GM19395 (cell line): ENCODE measurements around the gene SPATA33.
"Not testable (repeated sequence)": the region's sequence is repeated elsewhere in the genome, so short reads cannot be mapped to it uniquely, and the experiment has no call there.

Experiments used
- ATAC-seq: cut with Tn5 transposase; IDR thresholded peaks from one replicate; pipeline ENCODE4 v1.9.1; 2021; ENCODE audit warnings: mild to moderate bottlenecking, moderate library complexity; ENCODE audit not compliant: unreplicated experiment

Gene SPATA33

GRCh38 chr16:89658221-89658879, 714 bp downstream of the SPATA33 start:
- ATAC-seq, result no peak

- no peak for ATAC-seq
These were observed 2.5 kb downstream of the SPATA33 start for GRCh38 chr16:89660146-89660545.

GRCh38 chr16:89661215-89661614, 3.6 kb downstream of the SPATA33 start:
- ATAC-seq, result no peak

- not testable (repeated sequence) for ATAC-seq
These were observed 6.6 kb downstream of the SPATA33 start for GRCh38 chr16:89664238-89664637.

DNA sequence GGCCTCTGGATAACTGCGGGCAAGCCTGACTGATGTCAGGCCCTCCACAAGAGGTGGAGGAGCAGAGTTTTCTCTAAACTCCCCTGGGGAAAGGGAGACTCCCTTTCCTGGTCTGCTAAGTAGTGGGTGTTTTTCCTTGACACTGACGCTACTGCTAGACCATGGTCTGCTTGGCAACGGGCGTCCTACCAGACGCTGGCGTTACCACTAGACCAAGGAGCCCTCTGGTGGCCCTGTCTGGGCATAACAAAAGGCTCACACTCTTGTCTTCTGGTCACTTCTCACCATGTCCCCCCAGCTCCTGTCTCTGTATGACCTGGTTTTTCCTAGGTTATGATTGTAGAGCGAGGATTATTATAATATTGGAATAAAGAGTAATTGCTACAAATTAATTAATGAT, 9.4 kb downstream of the SPATA33 start:
- not testable (repeated sequence) for ATAC-seq

DNA sequence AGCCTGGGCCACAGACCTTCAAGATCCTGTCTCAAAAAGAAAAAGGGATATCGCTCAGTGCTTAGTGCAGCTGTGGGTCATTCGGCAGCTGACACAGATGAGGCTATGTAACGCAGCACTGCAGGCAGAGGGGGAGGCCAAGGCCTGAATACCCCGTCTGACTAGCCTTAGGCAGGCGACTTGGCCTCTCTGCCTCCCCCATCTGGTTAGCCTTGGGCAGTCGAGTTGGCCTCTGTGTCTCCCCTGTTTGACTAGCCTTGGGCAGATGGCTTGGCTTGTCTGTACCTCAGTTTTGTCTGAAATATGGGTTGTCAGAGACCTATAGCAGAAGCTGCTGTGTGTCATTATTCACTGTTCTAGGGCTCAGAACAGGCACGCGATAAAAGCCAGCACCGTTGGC, 10.0 kb downstream of the SPATA33 start:
- ATAC-seq, result no peak

GRCh38 chr16:89668790-89669158, 11.1 kb downstream of the SPATA33 start:
- ATAC-seq, result no peak

GRCh38 chr16:89669755-89670154, 12.1 kb downstream of the SPATA33 start:
- no peak for ATAC-seq

DNA sequence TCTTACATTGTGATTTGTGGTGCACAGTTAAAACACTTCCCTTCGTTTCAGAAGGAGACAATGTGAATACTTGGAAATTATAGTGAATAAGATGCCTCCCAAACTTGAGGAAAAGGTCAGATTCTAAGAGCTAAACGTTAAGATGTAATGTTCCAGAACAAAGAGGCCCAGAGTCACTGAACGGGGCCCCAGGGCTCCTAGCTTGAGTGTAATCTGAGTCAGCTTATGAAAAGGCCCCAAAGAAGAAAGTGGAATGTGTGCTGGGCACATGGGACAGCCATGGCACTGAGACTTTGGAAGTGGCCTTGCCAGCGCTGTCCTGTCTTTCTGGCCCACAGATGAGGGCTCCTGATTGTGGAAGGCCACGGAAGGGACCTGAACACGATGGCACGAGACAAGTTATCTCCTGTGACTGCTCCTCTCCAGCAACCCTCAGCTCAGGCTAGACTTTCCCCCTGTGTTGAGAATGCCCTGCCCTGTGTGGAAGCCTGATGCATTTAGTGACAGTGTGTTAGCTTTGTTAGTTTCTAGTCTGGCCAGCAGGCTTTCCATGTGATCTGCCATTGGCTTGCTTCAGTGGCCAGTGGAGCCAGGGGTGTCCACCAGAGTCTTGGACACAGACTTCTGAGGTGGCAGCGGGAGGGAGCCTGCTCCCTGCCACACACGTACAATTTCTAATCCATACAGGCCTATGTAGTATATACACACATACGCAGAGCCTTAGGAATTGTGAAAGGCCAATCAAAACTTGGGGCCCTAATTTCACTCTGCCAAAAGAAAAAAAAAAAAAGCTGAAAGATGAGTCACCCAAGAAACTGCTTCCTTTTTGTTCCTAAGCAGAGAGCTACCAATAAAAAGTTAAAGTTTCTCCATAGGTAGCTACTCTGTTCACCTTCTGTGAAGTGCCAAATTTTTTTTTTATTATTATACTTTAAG, 13.1 kb downstream of the SPATA33 start:
- ATAC-seq, result no peak

DNA sequence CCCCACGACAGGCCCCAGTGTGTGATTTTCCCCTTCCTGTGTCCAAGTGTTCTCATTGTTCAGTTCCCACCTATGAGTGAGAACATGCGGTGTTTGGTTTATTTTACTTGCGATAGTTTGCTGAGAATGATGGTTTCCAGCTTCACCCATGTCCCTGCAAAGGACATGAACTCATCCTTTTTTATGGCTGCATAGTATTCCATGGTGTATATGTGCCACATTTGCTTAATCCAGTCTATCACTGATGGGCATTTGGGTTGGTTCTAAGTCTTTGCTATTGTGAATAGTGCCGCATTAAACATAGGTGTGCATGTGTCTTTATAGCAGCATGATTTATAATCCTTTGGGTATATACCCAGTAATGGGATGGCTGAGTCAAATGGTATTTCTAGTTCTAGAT, 13.9 kb downstream of the SPATA33 start:
- ATAC-seq, result not testable (repeated sequence)

GRCh38 chr16:89672177-89672941, 14.7 kb downstream of the SPATA33 start:
- ATAC-seq, result no peak

- no peak for ATAC-seq
These were observed 20.6 kb downstream of the SPATA33 start for GRCh38 chr16:89678258-89678657.

- ATAC-seq, result no peak
These were observed 28.3 kb downstream of the SPATA33 start for GRCh38 chr16:89685916-89686315.

DNA sequence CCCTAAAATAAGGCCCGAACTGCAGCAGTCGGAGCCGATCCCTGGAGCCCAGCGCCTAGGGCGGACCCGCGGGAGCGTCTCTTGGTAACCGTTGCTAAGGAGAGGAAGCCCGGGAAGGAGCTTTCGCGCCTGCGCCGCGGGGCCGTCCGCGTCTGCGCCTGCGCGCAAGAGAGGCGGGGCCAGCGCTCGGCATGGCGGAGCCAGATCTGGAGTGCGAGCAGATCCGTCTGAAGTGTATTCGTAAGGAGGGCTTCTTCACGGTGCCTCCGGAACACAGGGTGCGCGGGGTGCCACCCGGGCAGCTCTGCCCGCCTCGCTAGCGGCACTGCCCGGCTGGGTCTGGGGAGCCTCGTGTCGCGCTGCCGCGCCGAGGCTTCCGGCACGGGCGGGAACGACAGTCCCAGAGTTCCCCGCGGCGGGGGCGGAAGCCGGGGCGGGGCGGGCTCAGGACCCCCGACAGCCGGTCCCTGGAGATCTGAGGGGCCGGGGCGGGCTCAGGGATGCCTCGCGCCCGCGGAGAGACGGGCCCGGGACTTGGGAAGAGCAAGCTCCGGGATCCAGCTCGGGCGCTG, 29.0 kb downstream of the SPATA33 start, which contains the start of gene CDK10:
CDK10 (plus strand) TSS at position 170 of the 572 bp plus-strand sequence; CDS start at position 192, 22 bp downstream.
- peak; percentile 77 for ATAC-seq

DNA sequence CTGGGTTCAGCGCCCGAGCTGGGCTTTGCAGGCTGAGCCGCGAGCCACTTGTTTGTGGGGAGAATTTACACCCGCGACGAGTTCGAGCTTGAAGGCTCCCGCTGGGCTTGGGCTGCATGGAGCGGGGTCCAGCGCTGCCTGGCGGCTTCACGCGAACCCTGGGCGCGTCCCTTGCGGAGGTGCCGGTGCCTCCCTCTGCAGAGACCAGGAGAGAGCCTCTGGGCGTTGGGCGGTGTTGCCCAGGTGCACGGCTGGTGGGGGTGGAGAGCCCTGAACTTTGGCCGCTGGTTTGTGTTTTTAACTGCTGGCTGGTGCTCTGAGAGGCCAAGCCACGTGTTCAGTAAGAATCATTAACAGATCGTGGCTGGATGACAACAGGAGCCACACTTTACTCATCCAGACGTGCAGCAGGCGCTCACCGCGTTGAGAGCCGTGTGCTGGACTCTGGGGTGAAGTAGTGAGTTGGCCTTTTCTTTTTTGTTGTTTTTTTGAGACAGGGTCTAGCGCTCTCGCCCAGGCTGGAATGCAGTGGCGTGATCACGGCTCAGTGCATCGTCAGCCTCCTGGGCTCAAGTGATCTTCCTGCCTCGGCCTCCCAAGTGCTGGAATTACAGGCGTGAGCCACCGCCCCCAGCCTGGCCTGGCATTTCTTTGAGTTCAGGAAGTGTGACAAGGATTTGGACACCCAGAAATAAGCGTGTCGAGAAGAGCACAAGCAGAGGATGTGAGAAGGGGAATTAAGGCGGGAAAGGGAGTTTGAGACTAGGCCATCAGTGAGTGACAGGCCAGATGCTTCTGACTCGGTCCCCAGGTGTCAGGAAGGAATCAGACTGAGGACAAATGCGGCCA, 29.7 kb downstream of the SPATA33 start:
- peak; percentile 37 for ATAC-seq

- ATAC-seq, result no peak
These were observed 30.8 kb downstream of the SPATA33 start for GRCh38 chr16:89688395-89688794.

- no peak for ATAC-seq
These were observed 31.5 kb downstream of the SPATA33 start for GRCh38 chr16:89689142-89689541.

DNA sequence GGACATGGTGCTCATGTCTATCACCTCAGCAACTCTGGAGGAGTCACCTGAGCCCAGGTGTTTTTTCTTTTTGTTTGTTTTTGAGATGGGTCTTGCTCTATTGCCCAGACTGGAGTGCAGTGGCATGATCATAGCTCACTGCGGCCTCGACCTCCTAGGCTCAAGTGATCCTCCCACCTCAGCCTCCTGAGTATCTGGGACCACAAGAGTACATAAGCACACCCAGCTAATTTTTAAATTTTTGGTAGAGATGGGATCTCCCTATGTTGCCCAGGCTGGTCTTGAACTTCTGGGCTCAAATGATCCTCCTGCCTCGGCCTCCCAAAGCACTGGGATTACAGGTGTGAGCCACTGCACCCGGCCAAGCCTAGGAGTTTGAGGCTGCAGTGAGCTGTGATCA, 32.0 kb downstream of the SPATA33 start:
- not testable (repeated sequence) for ATAC-seq

DNA sequence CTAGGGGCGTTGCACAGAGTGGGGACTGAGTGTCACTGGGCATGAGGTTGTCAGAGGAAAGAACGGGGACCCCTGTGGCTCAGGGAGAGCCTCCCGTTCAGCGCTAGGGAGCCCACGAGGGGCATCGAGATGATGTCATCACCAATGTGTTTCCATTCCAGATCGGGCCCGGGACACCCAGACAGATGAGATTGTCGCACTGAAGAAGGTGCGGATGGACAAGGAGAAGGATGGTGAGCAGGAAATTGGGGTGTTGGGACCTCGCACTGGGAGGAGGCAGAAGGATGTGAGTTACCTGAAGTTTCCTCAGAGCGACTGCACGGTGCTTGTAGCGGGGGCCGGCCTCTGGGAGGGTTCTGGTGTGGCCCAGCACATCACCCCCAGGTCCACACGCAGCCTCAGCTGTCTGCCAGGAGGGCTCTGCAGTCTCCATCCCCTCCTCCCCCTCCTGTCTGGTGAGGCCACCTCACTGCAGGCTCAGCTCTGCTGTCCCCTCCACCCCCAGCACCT, 32.8 kb downstream of the SPATA33 start:
- ATAC-seq, result no peak
